A549 treated with AZD2906 at 1 μM for 4 hours (cell line): ENCODE data around the gene EDC3. TPM values are rescaled to one million over a fixed set of nuclear protein-coding genes. Genes with fewer than 3 reads are reported as not detected.

Experiments used
- total RNA-seq: library from RNA; stranded (reverse); fragments of 200-300 nt; extraction: Qiagen RNA extraction; gene quantifications from 5 replicates; pipeline ENCODE4 v1.2.3, GENCODE V29; 2022

The EDC3 gene
- total RNA-seq = 20.3 to 24.5 TPM (median 22.7 TPM) in 5 replicates

DNA sequence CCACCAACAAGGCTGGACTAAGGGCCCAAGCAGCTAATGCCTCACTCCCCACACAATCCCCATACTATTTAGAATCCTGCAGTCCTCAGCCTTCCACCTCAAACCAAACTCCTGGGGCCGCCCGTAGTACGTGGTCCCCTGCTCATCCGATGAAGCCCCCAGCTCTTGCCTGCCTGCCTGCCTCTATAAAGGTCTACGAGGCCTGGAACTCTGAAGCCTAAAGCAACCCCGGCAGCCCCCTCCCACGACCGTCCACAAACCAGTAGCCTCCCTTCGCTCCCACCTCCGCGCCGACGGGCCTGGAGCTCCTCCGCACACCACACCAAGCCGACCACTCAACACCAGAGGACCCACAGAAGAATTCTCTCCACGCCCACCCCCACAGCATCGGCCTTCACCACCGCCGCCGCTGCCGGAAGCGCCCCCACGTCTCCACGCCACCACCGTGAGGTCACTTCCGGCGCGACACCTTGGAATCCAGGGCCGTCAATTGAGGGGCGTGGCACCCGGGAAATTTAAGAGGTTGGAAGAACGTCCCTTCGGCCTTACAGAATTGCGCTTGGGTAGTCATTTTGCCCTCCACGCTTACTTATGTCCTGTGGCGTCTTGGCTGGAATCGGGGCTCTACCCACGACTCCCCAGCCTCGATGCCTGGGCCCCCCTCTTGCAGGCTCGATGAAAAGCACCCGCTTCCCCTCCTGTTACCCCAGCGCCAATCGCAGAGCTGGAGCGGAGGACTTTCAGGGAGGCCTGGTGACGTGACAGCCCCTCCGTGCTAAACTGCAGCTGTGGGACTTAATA lies at the start of gene EDC3:
Gene EDC3, minus strand, starts transcription at position 428 of the 801 bp plus-strand sequence. CDS start 20,900 bp downstream, outside the sequence.

GRCh38 chr15:74725225-74725774 lies 29.5 kb upstream of the EDC3 start, which contains the start of gene CYP1A1:
Gene CYP1A1, minus strand, starts transcription at chr15:74725528. Its CDS starts 2,431 bp downstream, at chr15:74723097.

GRCh38 chr15:74615508-74616365 lies 80.1 kb downstream of the EDC3 start, which contains the start of gene CLK3:
Gene CLK3, plus strand, starts transcription at chr15:74615836. Its CDS starts 3,361 bp downstream, at chr15:74619197.

Other genes with a start within 250 kb of the EDC3 start
- gene UBL7, start 234.9 kb downstream of the EDC3 start, total RNA-seq = 40.4 to 43.0 TPM (median 41.0 TPM) in 5 replicates
- gene ARID3B, start 154.8 kb downstream of the EDC3 start, total RNA-seq = 2.8 to 3.3 TPM (median 2.8 TPM) in 5 replicates
- gene CLK3, start 80.2 kb downstream of the EDC3 start, total RNA-seq = 30.8 to 46.3 TPM (median 33.0 TPM) in 5 replicates
- gene CYP1A1, start 29.5 kb upstream of the EDC3 start, total RNA-seq = 1.2 to 2.2 TPM (median 1.7 TPM) in 5 replicates
- gene CYP1A2, start 52.8 kb upstream of the EDC3 start, total RNA-seq = not detected in 5 replicates
- 63.3 to 70.0 TPM (median 63.8 TPM) in 5 replicates for gene CSK, start 86.1 kb upstream of the EDC3 start, total RNA-seq
- 0.02 to 0.06 TPM in 2 of 5 replicates, not detected in the others for gene LMAN1L, start 116.8 kb upstream of the EDC3 start, total RNA-seq
- not detected in 5 replicates for gene CPLX3, start 130.6 kb upstream of the EDC3 start, total RNA-seq
- 26.1 to 36.0 TPM (median 35.1 TPM) in 5 replicates for gene ULK3, start 147.1 kb upstream of the EDC3 start, total RNA-seq
- gene SCAMP2, start 177.3 kb upstream of the EDC3 start, total RNA-seq = 57.7 to 69.5 TPM (median 66.9 TPM) in 5 replicates
- 28.0 to 42.3 TPM (median 33.9 TPM) in 5 replicates for gene MPI, start 194.0 kb upstream of the EDC3 start, total RNA-seq
- gene FAM219B, start 210.8 kb upstream of the EDC3 start, total RNA-seq = 32.1 to 39.1 TPM (median 35.7 TPM) in 5 replicates
- 449 to 627 TPM (median 566 TPM) in 5 replicates for gene COX5A, start 242.0 kb upstream of the EDC3 start, total RNA-seq